ENCODE results near the gene PLAAT3.
"Not testable (repeated sequence)": the region's sequence is repeated elsewhere in the genome, so short reads cannot be mapped to it uniquely, and the experiment has no call there.

DNA sequence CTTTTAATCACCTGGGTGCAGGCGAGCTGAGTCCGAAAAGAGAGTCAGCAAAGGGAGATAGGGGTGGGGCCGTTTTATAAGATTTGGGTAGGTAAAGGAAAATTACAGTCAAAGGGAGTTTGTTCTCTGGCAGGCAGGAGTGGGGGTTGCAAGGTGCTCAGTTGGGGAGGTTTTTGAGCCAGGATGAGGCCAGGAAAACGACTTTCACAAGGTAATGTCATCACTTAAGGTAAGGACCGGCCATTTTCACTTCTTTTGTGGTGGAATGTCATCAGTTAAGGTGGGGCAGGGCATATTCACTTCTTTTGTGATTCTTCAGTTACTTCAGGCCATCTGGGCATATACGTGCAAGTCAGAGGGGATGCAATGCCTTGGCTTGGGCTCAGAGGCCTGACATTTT, 84.9 kb downstream of the PLAAT3 start:
- not testable (repeated sequence) for TF ChIP-seq EZH2 (IDR thresholded peaks at IDR 0.05; ENCODE audit: borderline replicate concordance, low read depth, low read length, poor library complexity, severe bottlenecking)
- TF ChIP-seq, protein P1, sequence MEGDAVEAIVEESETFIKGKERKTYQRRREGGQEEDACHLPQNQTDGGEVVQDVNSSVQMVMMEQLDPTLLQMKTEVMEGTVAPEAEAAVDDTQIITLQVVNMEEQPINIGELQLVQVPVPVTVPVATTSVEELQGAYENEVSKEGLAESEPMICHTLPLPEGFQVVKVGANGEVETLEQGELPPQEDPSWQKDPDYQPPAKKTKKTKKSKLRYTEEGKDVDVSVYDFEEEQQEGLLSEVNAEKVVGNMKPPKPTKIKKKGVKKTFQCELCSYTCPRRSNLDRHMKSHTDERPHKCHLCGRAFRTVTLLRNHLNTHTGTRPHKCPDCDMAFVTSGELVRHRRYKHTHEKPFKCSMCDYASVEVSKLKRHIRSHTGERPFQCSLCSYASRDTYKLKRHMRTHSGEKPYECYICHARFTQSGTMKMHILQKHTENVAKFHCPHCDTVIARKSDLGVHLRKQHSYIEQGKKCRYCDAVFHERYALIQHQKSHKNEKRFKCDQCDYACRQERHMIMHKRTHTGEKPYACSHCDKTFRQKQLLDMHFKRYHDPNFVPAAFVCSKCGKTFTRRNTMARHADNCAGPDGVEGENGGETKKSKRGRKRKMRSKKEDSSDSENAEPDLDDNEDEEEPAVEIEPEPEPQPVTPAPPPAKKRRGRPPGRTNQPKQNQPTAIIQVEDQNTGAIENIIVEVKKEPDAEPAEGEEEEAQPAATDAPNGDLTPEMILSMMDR (conservative IDR thresholded peaks at IDR 0.05; ENCODE audit: low read depth, low read length), result not testable (repeated sequence)

Measured in A673 (cell line).